Measurements from ENCODE around the gene NDUFAF4. TPM values are rescaled to one million over a fixed set of nuclear protein-coding genes. Genes with fewer than 3 reads are reported as not detected.

NDUFAF4 gene
- total and polyA plus RNA-seq, 2 experiments from 2014 or later, result 35.1 to 233 TPM

- TF ChIP-seq ZNF331 (CRISPR knock-in tag; IDR thresholded peaks at IDR 0.05; ENCODE audit: low read depth) (no peak), JUNB (IDR thresholded peaks at IDR 0.05; ENCODE audit: unreplicated experiment) (no peak)
- TF ChIP-seq, protein P1, sequence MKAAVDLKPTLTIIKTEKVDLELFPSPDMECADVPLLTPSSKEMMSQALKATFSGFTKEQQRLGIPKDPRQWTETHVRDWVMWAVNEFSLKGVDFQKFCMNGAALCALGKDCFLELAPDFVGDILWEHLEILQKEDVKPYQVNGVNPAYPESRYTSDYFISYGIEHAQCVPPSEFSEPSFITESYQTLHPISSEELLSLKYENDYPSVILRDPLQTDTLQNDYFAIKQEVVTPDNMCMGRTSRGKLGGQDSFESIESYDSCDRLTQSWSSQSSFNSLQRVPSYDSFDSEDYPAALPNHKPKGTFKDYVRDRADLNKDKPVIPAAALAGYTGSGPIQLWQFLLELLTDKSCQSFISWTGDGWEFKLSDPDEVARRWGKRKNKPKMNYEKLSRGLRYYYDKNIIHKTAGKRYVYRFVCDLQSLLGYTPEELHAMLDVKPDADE (IDR thresholded peaks at IDR 0.05), result no peak
These were observed 8.5 kb downstream of the NDUFAF4 start (continued) for GRCh38 chr6:96889146-96889545.

GRCh38 chr6:96888745-96889144 is 8.9 kb downstream of the NDUFAF4 start:
- Mint-ChIP-seq H3K9me3 (no peaks in the 10 kb centered on the region), H3K4me3 (no peak overlapping the region), H3K36me3 (ENCODE audit: low read depth) (peaks cover 17% of the 10 kb centered on the region; the same call in 2 of the 3 replicates), H3K4me1 (peaks cover 4% of the 10 kb centered on the region; the same call in 2 of the 3 replicates), H3K27me3 (ENCODE audit: insufficient read depth, low read depth, poor library complexity) (no peaks in the 10 kb centered on the region), H3K27ac (no peak overlapping the region)
- H4K20me1 ChIP-seq (replicated peaks; ENCODE audit: insufficient read depth), result peaks cover 12% of the 10 kb centered on the region
- H2AFZ ChIP-seq, result no peak overlapping the region
- ATAC-seq (no peak), DNase-seq (ENCODE audit: low spot score) (no peak)
- peaks cover 12% of the 10 kb centered on the region for H3K79me2 ChIP-seq (replicated peaks; ENCODE audit: insufficient read depth)
- H3K4me1 ChIP-seq (ENCODE audit: insufficient read depth), result no peaks in the 10 kb centered on the region
- no peak overlapping the region for H3K4me2 ChIP-seq
- H3K27me3 ChIP-seq (ENCODE audit: insufficient read depth), result no peaks in the 10 kb centered on the region
- peaks cover 25% of the 10 kb centered on the region; the same call in 1 of the 2 replicates for H3K36me3 ChIP-seq (ENCODE audit: insufficient read depth)
- H3K9me2 ChIP-seq (ENCODE audit: insufficient read depth), result no peaks in the 10 kb centered on the region
- no peaks in the 10 kb centered on the region for H3F3A ChIP-seq (replicated peaks; ENCODE audit: low read depth)
- no peak overlapping the region for H3K27ac ChIP-seq (ENCODE audit: low read depth)
- H3K4me3 ChIP-seq, result no peak overlapping the region
- no peak for TF ChIP-seq CTCF (conservative IDR thresholded peaks at IDR 0.05; ENCODE audit: low read depth in 2 of 2)
- no peak for TF ChIP-seq CREB1 (CRISPR knock-in tag; IDR thresholded peaks at IDR 0.05; ENCODE audit: low read depth)
- no peak for TF ChIP-seq EZH2phosphoT487 (IDR thresholded peaks at IDR 0.05; ENCODE audit: unreplicated experiment)
- no peak for TF ChIP-seq STAT1 (IDR thresholded peaks at IDR 0.05; ENCODE audit: unreplicated experiment)
- TF ChIP-seq ZNF462 (CRISPR knock-in tag; IDR thresholded peaks at IDR 0.05), result no peak
- no peak for TF ChIP-seq REST (IDR thresholded peaks at IDR 0.05; ENCODE audit: unreplicated experiment)
- TF ChIP-seq POLR2AphosphoS5 (IDR thresholded peaks at IDR 0.05; ENCODE audit: low read depth), result no peak
- TF ChIP-seq, protein P1 (IDR thresholded peaks at IDR 0.05), result no peak
- TF ChIP-seq EZH2 (IDR thresholded peaks at IDR 0.05; ENCODE audit: low read depth, unreplicated experiment), result no peak
- no peak for TF ChIP-seq ZNF114 (CRISPR knock-in tag; IDR thresholded peaks at IDR 0.05)
